Activated CD8-positive, alpha-beta memory T cell treated with anti-CD3 and anti-CD28 coated beads for 36 hours (primary cell): ENCODE results near the gene RERE. TPM values are rescaled to one million over a fixed set of nuclear protein-coding genes. Genes with fewer than 3 reads are reported as not detected.
"Not testable (repeated sequence)": the region's sequence is repeated elsewhere in the genome, so short reads cannot be mapped to it uniquely, and the experiment has no call there.

Experiments used
- CTCF ChIA-PET: fragments of 350-600 bp; sonication (Branson Sonifier 250); formaldehyde crosslinking; loops from one replicate; lab custom pipeline; 2021; ENCODE audit warnings: antibody characterized with exemption; lab: Charles Lee
- POLR2A ChIA-PET: fragments of 350-600 bp; sonication (Branson Sonifier 250); formaldehyde crosslinking; loops from one replicate; lab custom pipeline; 2021; ENCODE audit warnings: antibody characterized with exemption; lab: Charles Lee
- total RNA-seq, 2 experiments: library from RNA; stranded (reverse); gene quantifications; one replicate each; pipeline ENCODE4 v1.2.3, GENCODE V29; 2021

Gene RERE
- total RNA-seq, 2 experiments from 2014 or later, result 32.9 to 33.6 TPM

DNA sequence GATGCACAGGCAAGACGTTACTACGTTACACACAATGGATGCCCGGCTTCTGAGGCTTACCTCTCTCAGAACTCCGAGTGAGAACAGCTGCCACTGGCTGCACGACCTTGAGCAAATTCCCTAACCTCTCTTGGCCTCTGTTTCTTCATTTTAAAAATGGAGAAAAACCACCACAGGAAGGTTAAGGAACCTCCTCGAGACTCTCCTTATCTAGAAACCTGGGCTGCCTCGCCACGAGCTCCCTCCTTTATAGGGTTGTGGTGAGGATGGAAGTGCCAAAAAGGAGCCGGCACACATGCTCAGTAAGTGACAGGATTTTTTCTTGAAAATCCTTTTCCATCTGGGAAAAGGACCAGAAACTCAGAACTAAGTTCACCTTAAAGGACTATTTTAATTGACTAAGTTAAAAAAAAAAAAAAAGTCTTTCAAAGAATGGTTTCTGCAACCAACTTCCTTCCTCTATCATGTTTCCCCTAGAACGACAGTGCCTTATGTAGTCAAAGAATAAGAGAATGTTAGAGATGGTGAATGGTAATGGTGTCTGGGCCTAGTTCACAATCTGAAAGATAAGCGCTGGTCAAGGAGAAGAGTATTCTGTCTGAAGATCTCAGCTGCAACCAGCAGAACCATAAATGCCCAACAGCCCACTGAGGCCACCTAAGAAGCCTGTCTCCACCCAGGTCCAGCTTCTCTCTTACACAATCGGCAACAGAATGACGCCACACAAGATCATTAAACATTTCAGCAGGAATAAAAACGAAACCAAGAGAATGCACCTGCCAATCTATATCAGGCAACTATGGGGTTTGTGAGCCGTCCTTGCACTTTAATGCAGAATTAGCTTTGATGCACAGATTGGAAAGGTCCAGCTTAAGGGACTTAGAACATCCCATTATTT lies 434.6 kb downstream of the RERE start:
- ChIA-PET POLR2A (no interaction called here), CTCF (interaction anchor here (0.8 kb wide), 1 partner anchor 68 kb away, joined by 3 read pairs; no protein-coding TSS in a partner anchor)

DNA sequence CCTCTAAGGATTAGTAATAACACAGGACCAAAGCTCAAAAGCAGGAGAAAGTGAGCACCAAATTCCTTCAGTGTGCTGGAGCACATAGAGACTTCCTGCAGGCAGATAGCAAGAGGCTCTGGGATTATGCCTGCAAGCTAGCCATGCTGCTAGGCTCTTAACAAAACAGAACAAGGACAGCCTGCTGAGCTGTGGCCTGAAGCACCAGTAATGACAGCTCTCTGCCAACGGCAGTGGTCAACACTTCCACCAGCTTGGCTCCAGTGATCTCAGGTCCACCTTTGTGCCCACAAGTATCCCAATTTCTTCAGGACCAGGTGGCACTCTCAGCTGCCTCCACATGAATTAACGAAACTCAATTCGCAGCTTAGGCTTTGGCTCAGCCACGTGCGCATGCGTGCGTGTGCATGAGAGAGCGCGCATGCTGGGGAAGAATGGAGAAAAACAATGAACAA lies 435.4 kb downstream of the RERE start:
- POLR2A ChIA-PET, result no interaction called here
- CTCF ChIA-PET, result interaction anchor here (1.0 kb wide), 1 partner anchor 15 kb away, joined by 3 read pairs; no protein-coding TSS in a partner anchor

DNA sequence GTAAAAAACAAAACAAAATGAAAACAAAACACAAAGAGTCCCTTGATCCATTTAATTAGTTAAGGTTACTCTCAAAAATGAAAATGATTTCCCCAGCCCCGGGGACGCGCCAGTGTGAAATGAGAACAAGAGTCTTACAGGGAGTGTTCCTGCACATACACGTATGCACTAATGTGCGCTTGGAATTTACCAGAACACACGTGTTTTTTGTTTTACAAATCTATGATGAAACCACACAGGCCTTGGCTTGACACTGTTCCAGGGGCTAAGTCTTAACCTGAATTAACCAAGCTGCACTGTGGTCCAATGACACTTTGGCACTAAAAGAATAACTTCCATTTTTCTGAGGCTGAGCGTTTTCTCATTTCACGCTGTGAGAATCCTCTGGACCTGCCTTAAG lies 435.8 kb downstream of the RERE start:
- POLR2A ChIA-PET, result no interaction called here

DNA sequence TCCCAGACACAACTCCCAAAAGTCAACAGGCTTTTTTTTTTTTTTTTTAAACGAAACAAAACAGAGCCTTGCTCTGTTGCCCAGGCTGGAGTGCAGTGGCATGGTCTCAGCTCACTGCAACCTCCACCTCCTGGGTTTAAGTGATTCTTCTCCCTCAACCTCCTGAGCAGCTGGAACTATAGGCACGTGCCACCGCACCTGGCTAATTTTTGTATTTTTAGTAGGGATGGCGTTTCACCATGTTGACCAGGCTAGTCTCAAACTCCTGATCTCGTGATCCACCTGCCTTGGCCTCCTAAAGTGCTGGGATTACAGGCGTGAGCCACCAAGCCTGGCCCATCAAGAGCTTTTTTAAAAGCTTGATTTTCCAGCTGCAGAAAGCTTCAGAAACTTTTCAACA lies 437.1 kb downstream of the RERE start:
- CTCF ChIA-PET, result not testable (repeated sequence)
- POLR2A ChIA-PET, result interaction anchor here (0.6 kb wide), 1 partner anchor 168 kb away, joined by 4 read pairs; no protein-coding TSS in a partner anchor

More for the DNA sequence above, 435.8 kb downstream of the RERE start:
- CTCF ChIA-PET, result interaction anchor here (1.0 kb wide), 1 partner anchor 16 kb away, joined by 3 read pairs; no protein-coding TSS in a partner anchor

DNA sequence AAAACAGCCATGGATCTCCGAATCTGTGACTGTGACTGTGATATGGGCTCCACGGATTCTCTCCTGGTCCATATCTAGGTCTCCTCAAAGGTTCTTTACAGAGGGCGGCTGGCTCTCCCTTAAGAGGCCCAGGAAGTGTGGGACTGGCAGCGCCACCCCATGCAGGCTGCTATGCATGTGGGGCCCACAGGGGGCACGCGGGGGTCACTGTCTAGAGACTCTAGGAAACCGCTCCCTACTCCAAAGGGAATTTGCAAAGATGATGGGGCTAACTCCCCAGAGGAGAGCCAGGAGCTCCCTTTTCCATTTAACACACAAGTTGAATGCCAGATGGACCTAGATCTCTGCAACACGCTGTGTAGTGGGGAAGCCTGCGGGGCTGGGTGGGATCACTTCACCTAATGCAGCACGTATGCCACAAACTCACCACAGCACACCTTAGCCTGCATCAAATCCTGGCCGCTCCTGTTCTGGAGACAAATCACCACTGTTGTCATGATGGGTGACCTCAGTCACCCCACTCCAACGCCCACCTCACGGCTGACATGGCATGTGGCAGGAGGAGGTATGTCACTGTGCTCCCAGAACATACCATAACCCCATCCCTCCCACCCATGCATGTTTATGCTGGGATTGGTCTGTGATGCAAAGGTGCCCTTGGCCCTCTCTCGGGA lies 437.8 kb downstream of the RERE start:
- ChIA-PET POLR2A (interaction anchor here (0.6 kb wide), 1 partner anchor 169 kb away, joined by 4 read pairs; no protein-coding TSS in a partner anchor), CTCF (interaction anchor here (1.2 kb wide), 1 partner anchor 344 kb away, joined by 3 read pairs; no protein-coding TSS in a partner anchor)

DNA sequence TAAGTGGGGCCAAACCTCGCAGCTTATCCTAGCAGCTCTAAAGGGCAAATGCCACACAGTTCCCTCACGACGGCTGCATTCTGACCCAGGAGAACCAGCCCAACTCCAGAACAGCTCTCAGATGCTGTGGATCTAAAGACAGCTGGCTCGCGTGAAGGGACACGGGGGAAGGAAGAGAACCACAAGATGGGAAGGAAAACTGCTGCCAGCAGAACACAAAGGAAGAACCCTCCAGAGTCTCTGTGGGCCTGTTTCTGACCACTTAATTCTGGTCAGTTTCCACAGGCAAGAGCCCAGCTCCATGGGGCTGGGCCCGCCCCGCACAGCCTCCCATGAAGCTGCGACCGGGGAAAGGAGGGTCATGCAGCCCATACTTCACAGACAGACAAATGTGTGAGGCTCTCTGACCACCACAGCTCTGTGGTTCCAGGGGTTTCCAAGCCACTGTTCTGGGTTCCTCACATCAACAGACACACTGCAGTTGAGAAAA lies 438.4 kb downstream of the RERE start:
- CTCF ChIA-PET, result interaction anchor here (1.2 kb wide), 1 partner anchor 345 kb away, joined by 3 read pairs; no protein-coding TSS in a partner anchor
- POLR2A ChIA-PET, result no interaction called here

DNA sequence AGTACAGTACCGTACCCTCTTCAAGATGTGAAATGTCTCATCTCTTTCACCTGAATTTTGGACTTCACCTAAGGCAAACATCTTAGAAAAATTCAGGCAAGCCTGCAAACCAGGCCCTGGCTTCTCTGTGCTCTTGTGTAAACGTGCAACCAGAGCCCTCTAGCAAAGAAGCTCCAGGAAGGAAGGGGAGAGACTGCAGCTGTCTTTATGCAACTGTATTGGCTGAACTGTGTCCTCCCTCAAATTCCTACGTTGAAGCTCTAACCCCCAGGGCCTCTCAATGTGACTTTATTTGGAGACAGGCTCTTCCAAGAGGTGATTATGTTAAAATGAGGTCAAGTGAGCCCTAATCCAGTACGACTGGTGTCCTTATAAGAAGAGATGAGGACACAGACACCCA lies 439.3 kb downstream of the RERE start:
- POLR2A ChIA-PET, result no interaction called here

DNA sequence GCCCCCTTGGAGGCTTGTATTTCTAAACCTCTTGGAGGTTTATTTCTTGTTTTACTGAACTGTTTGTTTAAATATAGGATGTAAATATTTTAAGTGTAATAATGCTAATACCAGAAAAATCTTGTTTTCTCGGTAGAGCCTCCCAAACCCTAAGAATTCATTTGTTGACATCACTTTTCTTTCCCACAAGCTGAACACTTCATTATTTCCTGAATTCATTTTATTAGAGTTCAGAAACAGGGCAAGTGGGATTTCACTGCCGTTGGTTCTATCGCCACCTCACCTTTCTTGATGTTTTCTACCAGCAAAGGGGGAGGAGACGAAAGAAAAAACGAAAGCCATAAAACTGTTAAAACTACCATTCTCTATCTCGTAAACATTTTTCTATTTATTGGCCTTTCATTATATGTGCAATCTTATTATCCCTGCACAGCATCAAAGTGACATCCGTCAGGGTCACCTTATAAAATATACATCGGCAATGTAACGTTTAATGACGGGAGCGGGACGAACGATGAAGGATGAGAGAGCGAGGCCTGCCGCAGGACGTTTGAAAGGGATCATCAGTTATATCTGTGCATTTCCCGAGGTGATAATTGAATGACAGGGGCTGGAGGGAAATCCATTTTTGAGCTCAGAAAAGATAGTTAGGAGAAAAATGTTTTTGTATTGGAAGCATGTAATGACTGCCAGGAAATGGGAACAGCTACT lies 440.0 kb downstream of the RERE start:
- POLR2A ChIA-PET, result no interaction called here

More for the DNA sequence above, 439.3 kb downstream of the RERE start:
- CTCF ChIA-PET, result interaction anchor here (0.5 kb wide), 1 partner anchor 738 kb away, joined by 3 read pairs; no protein-coding TSS in a partner anchor

DNA sequence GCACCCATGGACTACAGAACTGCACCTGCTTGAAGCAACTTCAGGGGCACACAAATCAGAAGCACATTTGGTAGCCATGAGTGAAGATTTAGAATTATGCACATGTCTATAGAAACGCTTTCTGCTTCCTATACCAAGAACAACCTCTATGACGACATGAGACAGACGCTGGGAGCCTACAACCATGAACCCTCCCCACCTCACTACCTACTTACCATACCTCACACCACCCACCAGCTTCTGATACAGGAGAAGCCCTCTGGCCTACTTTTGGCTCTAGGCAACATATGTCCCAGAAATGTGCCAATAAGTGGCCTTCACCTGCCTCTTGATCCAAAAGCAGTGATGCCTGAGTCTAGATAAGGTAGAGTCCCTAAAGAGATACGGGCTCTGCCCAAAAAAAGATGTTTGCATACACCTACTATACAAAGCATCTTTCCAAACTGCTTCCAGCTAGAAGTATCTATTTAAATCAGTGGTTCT lies 441.0 kb downstream of the RERE start:
- CTCF ChIA-PET, result interaction anchor here (0.6 to 1.2 kb wide), 2 partner anchors 11 to 611 kb away, joined by 3 read pairs; no protein-coding TSS in a partner anchor
- POLR2A ChIA-PET, result no interaction called here

More for the DNA sequence above, 440.0 kb downstream of the RERE start:
- CTCF ChIA-PET, result interaction anchor here (1.2 kb wide), 1 partner anchor 10 kb away, joined by 3 read pairs; no protein-coding TSS in a partner anchor

DNA sequence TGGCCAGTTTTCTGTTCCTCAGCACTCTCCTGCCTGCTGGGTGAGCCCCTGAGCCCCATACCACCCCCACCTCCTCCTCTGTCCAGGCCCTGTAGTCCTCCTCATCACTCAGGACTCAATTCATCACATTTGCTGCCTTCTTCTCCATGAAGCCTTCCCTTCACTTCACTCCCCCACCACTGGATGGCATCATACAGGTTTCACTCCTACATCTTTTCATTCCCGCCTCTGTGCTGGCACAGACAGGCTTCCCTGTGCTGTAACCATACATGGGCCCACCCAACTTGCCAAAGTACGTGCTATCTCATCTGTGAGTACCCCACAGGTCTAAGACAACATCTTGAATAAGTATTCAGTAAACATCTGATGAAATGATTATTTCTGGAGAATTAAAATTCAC lies 442.6 kb downstream of the RERE start:
- ChIA-PET CTCF (no interaction called here), POLR2A (no interaction called here)

DNA sequence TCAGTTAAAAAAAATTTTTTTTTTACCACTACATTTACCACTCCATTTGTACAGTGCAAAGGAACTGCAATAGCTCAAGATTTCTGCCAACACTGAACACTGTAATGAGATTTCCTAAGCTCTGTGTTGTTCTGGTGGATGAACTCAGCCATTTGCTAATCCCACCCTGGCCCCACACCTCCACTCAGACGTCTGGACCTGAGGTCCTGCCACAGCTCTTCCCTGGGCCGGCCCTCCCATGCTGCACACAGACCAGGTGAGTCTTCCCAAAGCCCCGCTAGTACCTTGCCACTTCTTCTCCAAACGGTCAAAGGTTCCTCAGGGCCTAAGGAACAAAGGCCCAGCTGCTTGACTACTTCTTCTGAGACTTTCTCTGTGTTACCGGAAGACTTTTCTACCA lies 443.1 kb downstream of the RERE start:
- ChIA-PET CTCF (no interaction called here), POLR2A (no interaction called here)

DNA sequence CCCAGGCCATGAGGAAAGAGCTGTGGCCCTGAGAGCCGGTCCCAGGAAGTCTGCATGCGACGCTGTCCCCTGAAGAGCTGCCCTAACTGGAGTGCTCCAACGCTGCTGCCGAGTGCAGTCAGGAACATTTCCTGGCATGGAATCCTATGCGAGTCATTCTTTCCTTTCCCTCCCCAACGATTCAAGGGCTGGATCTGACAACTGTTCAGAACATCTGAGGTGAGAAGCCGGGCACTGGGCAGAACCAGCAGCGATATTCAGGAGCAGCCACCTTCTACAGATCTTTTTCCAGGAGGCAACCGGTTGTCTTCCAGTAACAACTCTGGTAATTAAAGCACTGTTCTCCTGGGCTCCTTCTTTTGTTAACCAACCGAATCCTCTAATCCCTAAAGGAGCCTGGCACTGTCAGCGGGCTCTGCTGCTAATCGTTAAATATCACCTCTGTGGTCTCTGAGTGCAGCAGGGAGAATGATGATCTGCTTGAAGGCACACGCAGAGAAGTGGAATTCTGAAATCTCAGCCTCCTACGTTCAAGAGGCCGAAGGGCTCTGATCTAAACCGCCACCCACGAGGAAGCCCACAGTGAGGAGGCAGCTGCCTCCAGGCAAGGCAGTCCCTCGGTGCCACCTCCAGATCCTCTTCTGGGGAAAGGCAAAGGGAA lies 443.7 kb downstream of the RERE start:
- ChIA-PET POLR2A (no interaction called here), CTCF (no interaction called here)

DNA sequence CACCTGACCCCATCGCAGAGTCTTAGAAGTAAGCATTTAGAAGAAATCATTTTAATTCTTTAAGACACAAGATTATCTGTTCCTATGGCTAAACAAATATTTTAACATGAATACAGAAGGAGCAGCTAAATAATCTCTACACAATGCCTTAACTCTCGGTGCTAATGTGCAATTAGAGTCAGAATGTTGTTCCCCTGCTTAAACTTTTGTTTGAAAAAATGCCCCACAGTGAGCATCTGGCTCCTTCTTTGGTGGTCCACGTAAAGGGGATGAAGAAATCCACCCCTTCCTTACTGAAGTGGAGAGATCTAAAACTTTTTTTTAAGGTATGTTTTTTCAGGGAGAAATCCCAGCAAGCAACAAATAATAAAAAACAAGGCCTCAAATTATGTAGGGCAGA lies 444.3 kb downstream of the RERE start:
- CTCF ChIA-PET, result no interaction called here
- POLR2A ChIA-PET, result no interaction called here

DNA sequence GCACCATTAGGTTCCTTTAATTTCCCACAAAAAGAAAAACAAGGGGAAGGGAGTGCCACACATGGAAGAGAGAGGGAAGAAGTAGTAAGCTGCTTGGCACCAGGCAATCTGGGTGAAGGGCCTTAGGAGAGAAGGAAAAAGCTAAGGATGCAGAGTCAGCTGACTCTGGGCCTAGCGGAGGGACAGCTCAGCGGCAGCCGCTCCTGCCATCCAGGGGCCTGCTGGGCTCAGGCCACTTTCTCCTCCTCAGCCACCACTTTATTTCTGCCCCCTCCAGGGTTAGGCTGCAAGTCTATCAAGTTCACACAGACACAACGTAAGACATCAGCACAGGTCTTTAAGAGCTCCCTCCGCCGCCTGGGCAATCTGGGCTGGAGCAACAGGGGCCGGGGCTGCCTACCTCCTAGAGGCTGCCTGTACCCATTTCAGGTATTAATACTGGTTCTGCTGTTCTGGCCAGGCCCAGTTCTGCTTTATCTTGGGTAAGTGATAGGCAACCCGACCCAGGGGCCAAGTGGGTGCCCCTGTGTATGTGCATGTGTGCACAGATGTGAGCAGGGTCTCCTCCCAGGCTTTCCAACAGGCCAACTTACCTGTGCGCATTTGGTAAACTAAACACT lies 446.0 kb downstream of the RERE start:
- POLR2A ChIA-PET, result no interaction called here
- CTCF ChIA-PET, result no interaction called here

DNA sequence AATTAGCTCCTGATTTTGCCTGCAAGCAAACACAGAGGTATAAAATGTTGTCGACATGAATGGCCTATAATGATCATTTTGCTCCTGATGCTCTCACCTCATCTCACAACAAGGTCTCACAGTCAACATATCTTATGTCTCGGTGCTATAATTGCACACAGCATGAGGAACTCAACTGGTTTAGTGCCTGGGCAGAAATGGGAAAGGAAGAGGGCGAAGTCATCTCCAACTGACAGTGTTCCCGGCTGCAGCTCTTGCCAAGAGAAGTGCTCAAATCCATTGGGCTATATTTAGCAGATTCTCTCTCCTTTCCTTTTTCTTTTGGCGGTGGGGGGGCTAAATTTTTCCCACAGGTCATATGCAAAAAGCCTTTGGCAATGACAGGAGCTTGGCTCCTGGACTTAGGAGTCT lies 446.5 kb downstream of the RERE start:
- POLR2A ChIA-PET, result no interaction called here
- CTCF ChIA-PET, result no interaction called here

DNA sequence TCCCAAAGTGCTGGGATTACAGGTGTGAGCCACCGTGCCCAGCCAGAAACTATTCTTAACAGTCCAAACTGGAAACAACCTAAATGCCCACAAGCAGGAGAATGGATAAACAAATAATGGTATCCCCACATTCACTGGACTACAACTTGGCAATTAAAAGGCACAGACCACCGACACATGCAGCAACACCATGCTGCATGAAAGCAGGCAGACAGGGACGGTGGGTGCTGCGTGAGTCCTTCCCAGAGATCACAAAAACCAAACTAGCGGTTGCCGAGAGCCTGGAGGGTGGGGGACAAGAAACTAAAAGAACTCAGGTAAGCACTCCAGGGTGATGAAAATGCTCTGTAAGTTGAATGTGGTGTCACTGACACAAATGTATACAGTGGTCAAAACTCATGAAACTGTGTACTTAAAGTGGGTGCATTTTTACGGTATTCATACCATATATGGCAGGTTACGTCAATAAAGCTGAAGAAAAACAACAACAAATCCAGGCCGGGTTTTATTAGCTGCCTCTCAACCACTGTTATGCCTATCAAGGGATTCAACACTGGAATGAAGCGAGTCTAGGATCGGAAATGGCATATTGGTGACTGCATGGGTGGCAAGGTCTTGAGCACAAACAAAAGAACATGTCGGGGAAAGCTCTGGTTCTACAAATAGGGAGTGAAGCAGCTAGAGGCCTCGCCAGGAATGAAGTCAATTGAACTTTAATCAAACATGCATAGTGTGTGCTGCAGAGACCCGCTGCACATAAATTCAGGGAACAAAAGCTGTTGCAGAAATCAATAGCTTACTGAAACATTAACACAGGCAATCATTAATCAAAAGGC lies 447.2 kb downstream of the RERE start:
- CTCF ChIA-PET, result no interaction called here
- POLR2A ChIA-PET, result no interaction called here
